GM12878 (cell line): ENCODE results near the gene RIOK1. TPM values are rescaled to one million over a fixed set of nuclear protein-coding genes. Genes with fewer than 3 reads are reported as not detected.

Experiments
- ATAC-seq: fragments of 200-7000 bp; cut with Tn5 transposase; 3 replicates; pipeline ENCODE4 v1.9.1; 2020; ENCODE audit warnings: mild to moderate bottlenecking, moderate library complexity
- BruUV-seq: library from RNA; stranded (reverse); fragments of 400-500 nt; replicated peaks from 2 replicates; lab custom pipeline; 2021; lab: Mats Ljungman, UMichigan
- CTCF ChIA-PET: fragments of 300-600 bp; sonication (Branson Sonifier 250); formaldehyde crosslinking; extraction: SDS; loops from one replicate; lab custom pipeline; 2021; ENCODE audit warnings: inconsistent platforms; lab: Yijun Ruan, JAX
- POLR2A ChIA-PET: fragments of 350-600 bp; formaldehyde crosslinking; extraction: SDS; loops from one replicate; lab custom pipeline; 2021; ENCODE audit warnings: inconsistent platforms; lab: Charles Lee
- RAD21 ChIA-PET: fragments of 300-600 bp; sonication (Branson Sonifier 250); formaldehyde crosslinking; loops from one replicate; lab custom pipeline; 2023; ENCODE audit warnings: antibody characterized with exemption; ENCODE audit not compliant: unreplicated experiment; lab: Charles Lee
- SMC1A ChIA-PET: fragments of 300-600 bp; sonication (Branson Sonifier 250); formaldehyde crosslinking; loops from one replicate; lab custom pipeline; 2023; ENCODE audit not compliant: unreplicated experiment, uncharacterized antibody; lab: Charles Lee
- DNase-seq: peaks from one replicate; pipeline ENCODE4 v3.0.0-alpha.2; 2011; ENCODE audit warnings: low read depth, low spot score
- FAIRE-seq: peaks from 3 replicates; lab custom pipeline; 2011; peaks lifted over from hg19 to GRCh38; lab: Jason Lieb, UNC
- H2AFZ ChIP-seq: 2 replicates; pipeline ENCODE4 v1.6.0; 2011; ENCODE audit warnings: low read depth, low read length, control low read depth; ENCODE audit not compliant: control insufficient read depth
- H3K27ac ChIP-seq: 2 replicates; pipeline ENCODE4 v1.5.1; 2011; ENCODE audit warnings: control low read depth; ENCODE audit not compliant: control insufficient read depth, insufficient read depth
- H3K27me3 ChIP-seq, 2 experiments: replicated peaks in 1 of 2; 2 replicates each; pipeline versions ENCODE4 v1.6.0 to v1.6.1; 2011; ENCODE audit warnings: low read length in 1 of 2; ENCODE audit not compliant: control insufficient read depth in 2 of 2, insufficient read depth in 2 of 2
- H3K36me3 ChIP-seq, 2 experiments: 2 replicates each; pipeline ENCODE4 v1.5.1; 2011; ENCODE audit warnings: low read length in 1 of 2; ENCODE audit not compliant: control insufficient read depth in 2 of 2, insufficient read depth in 2 of 2
- H3K4me1 ChIP-seq: 2 replicates; pipeline ENCODE4 v1.6.1; 2011; ENCODE audit warnings: mild to moderate bottlenecking, low read length, moderate library complexity, mixed read lengths; ENCODE audit not compliant: control insufficient read depth, insufficient read depth
- H3K4me2 ChIP-seq: 2 replicates; pipeline ENCODE4 v1.6.0; 2011; ENCODE audit warnings: control low read depth; ENCODE audit not compliant: control insufficient read depth, insufficient read depth
- H3K4me3 ChIP-seq: fragments of 200-600 bp; sonication (generic); 2 replicates; pipeline ENCODE4 v1.5.1; 2016
- H3K79me2 ChIP-seq: 2 replicates; pipeline ENCODE4 v1.6.0; 2011; ENCODE audit warnings: low read length; ENCODE audit not compliant: control insufficient read depth, insufficient read depth
- H3K9ac ChIP-seq: 2 replicates; pipeline ENCODE4 v1.8.0; 2011; ENCODE audit warnings: low read length, control low read depth, mixed read lengths; ENCODE audit not compliant: control insufficient read depth, insufficient read depth
- H3K9me3 ChIP-seq: replicated peaks from 3 replicates; pipeline ENCODE4 v1.5.1; 2011; ENCODE audit warnings: mild to moderate bottlenecking, low read length; ENCODE audit not compliant: control insufficient read depth, insufficient read depth
- H4K20me1 ChIP-seq: 2 replicates; pipeline ENCODE4 v1.6.0; 2011; ENCODE audit not compliant: control insufficient read depth, insufficient read depth
- DPF2 ChIP-seq: fragments of 450-650 bp; IDR thresholded peaks from 2 replicates; pipeline ENCODE4 v1.6.1; 2017; ENCODE audit warnings: mild to moderate bottlenecking
- EP300 ChIP-seq, 2 experiments: fragments of 150-350 bp in 1 of 2; IDR thresholded peaks; 2 replicates each; pipeline ENCODE4 v1.6.1; 2011 to 2012; ENCODE audit warnings: low read depth in 2 of 2, low read length in 2 of 2, borderline replicate concordance in 1 of 2, improper control_type of control experiment in 1 of 2, inconsistent platforms in 1 of 2; ENCODE audit not compliant: control insufficient read depth in 1 of 2
- JUNB ChIP-seq: IDR thresholded peaks from 2 replicates; pipeline ENCODE4 v1.6.1; 2016; ENCODE audit warnings: antibody characterized with exemption, mild to moderate bottlenecking
- PAX5 ChIP-seq: IDR thresholded peaks from 2 replicates; pipeline ENCODE4 v1.6.1; 2011; ENCODE audit warnings: low read depth, low read length, borderline replicate concordance
- SIN3A ChIP-seq: IDR thresholded peaks from 2 replicates; pipeline ENCODE4 v1.6.1; 2012; ENCODE audit warnings: low read depth, low read length, improper control_type of control experiment
- SREBF2 ChIP-seq: IDR thresholded peaks from 2 replicates; pipeline ENCODE4 v1.6.1; 2012; ENCODE audit warnings: mild to moderate bottlenecking, low read length
- WGBS: methylation state at CpG from one replicate; pipeline ENCODE4 v1.1.6; 2016; ENCODE audit warnings: low lambda C conversion rate; ENCODE audit not compliant: insufficient replicate concordance, insufficient coverage; ENCODE audit errors: missing lambda C conversion rate; 5-methylcytosine and 5-hydroxymethylcytosine counted together
- in situ Hi-C: fragments of 300-500 bp; cut with MboI; formaldehyde crosslinking; loops from 9 replicates; pipeline ENCODE4 v1.14.3; 2018; ENCODE audit warnings: mixed read lengths
- intact Hi-C: fragments of 100-400 bp; cut with micrococcal nuclease; formaldehyde crosslinking; loops from one replicate; pipeline ENCODE4 v1.14.2; 2022; ENCODE audit not compliant: unreplicated experiment
- polyA plus RNA-seq, 11 experiments: library from polyadenylated mRNA; depleted of rRNA in 4 of 11; unstranded in 6 of 11; stranded (reverse) in 5 of 11; fragments of >200 nt; fragmentation: Nextera tagmentation in 4 of 11; fragmentation: Illumina TruSeq in 1 of 11; extraction: Ambion mirVana in 4 of 11; extraction: Trizol in 1 of 11; gene quantifications; 1 replicate in 1 of 11; 2 replicates in 10 of 11; pipeline versions ENCODE4 v1.2.1 to v1.2.3, GENCODE V29; 2011 to 2016; ENCODE audit warnings: inconsistent platforms in 2 of 11, missing spikeins in 2 of 11, low read depth in 1 of 11
- total RNA-seq, 4 experiments: library from RNA; depleted of rRNA in 3 of 4; stranded (reverse); fragments of >200 nt in 3 of 4; fragmentation: Illumina TruSeq in 1 of 4; extraction: Trizol in 1 of 4; gene quantifications; 2 replicates each; pipeline versions ENCODE4 v1.2.1 to v1.2.3, GENCODE V29; 2013 to 2021
- TF ChIP-seq, protein P1 (sequence below): fragments of 450-650 bp; IDR thresholded peaks from 2 replicates; pipeline ENCODE4 v1.6.1; 2018; ENCODE audit warnings: mild to moderate bottlenecking, low read depth, moderate library complexity; ENCODE audit not compliant: partially characterized antibody
- TF ChIP-seq, protein P2 (sequence below): fragments of 450-650 bp; IDR thresholded peaks from 2 replicates; pipeline ENCODE4 v1.6.1; 2017; ENCODE audit warnings: mild to moderate bottlenecking, moderate library complexity
- TF ChIP-seq, protein P3 (sequence below): IDR thresholded peaks from 2 replicates; pipeline ENCODE4 v1.6.1; 2011; ENCODE audit warnings: mild to moderate bottlenecking, low read depth, low read length, moderate library complexity; ENCODE audit not compliant: insufficient replicate concordance

RIOK1 gene
- total and polyA plus RNA-seq, 10 of the 15 experiments (the other 5 are each of a cell fraction or from before 2014, with no cell fraction given) = 16.1 to 44.6 (median 33.7) TPM

DNA sequence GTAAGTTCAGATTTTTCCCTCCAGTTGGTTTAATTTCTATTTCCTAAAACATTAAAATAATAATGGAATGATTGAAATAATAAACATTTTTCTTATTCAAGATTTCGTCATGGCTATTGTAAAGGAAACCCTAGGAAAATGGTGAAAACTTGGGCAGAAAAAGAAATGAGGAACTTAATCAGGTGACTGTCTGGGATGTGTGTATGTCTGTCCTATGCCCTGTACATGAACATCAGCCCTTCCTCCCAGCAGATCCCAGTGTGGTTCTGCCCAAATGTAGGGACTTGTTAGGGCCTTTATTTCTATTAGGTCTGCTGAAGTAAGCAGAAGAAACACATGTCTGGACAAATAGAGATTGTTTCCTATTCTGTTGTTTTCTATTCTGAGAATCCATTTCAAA, 13.1 kb downstream of the RIOK1 start:
- ChIA-PET CTCF (interaction anchor here (1.0 kb wide), 1 partner anchor 127 kb away, joined by 3 read pairs; no protein-coding TSS in a partner anchor), POLR2A (no interaction called here), SMC1A (no interaction called here), RAD21 (no interaction called here)
- DNase-seq = no peak
- Histone ChIP-seq H4K20me1 (no peaks in the 10 kb centered on the region), H3K27ac (no peak overlapping the region), H3K4me3 (no peak overlapping the region), H3K9me3 (no peaks in the 10 kb centered on the region), H3K9ac (no peak overlapping the region), H3K4me2 (no peak overlapping the region), H3K27me3 (no peaks in the 10 kb centered on the region), H3K4me1 (no peaks in the 10 kb centered on the region), H2AFZ (no peak overlapping the region), H3K36me3 (peaks cover 4 to 41% of the 10 kb centered on the region in 2 experiments), H3K79me2 (no peaks in the 10 kb centered on the region)
- TF ChIP-seq EP300 (IDR thresholded peaks at IDR 0.05; ENCODE audit: borderline replicate concordance in 1 of 2, control insufficient read depth in 1 of 2, low read depth in 2 of 2, low read length in 2 of 2) = no peak
- TF ChIP-seq, protein P1, sequence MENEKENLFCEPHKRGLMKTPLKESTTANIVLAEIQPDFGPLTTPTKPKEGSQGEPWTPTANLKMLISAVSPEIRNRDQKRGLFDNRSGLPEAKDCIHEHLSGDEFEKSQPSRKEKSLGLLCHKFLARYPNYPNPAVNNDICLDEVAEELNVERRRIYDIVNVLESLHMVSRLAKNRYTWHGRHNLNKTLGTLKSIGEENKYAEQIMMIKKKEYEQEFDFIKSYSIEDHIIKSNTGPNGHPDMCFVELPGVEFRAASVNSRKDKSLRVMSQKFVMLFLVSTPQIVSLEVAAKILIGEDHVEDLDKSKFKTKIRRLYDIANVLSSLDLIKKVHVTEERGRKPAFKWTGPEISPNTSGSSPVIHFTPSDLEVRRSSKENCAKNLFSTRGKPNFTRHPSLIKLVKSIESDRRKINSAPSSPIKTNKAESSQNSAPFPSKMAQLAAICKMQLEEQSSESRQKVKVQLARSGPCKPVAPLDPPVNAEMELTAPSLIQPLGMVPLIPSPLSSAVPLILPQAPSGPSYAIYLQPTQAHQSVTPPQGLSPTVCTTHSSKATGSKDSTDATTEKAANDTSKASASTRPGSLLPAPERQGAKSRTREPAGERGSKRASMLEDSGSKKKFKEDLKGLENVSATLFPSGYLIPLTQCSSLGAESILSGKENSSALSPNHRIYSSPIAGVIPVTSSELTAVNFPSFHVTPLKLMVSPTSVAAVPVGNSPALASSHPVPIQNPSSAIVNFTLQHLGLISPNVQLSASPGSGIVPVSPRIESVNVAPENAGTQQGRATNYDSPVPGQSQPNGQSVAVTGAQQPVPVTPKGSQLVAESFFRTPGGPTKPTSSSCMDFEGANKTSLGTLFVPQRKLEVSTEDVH = no peak
- no TSS peak for BruUV-seq
- intact Hi-C loops = no loop called here
- WGBS = 83% methylated on average over 1 of the region's 1 CpG
- ATAC-seq = no peak
- no peak for FAIRE-seq
- in situ Hi-C loops = no loop called here

DNA sequence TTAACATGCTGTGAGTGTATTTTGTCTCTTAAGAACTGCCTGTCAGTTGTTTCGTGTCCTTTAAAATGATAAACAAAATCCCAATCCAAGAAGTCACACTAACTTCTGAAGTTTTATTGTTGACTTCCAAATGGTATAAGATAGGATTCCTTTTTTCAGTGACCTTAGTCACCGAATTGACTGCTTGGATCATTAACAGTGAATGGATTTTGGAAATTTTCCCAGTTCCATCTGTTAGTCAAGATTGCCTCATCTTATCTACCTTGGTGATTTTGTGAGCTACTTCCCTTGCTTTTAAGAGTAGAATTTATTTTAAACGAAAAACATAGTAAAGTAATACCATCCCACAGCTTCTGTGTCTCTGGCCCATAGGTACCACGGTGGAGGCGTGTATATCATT, 14.9 kb downstream of the RIOK1 start:
- Histone ChIP-seq H2AFZ (no peak overlapping the region), H3K36me3 (peaks cover 4 to 50% of the 10 kb centered on the region in 2 experiments), H3K4me3 (no peak overlapping the region), H3K27ac (no peak overlapping the region), H3K4me2 (no peak overlapping the region), H4K20me1 (no peaks in the 10 kb centered on the region), H3K9ac (no peak overlapping the region), H3K9me3 (no peaks in the 10 kb centered on the region), H3K4me1 (no peaks in the 10 kb centered on the region), H3K27me3 (no peaks in the 10 kb centered on the region), H3K79me2 (no peaks in the 10 kb centered on the region)
- FAIRE-seq (no peak), ATAC-seq (no peak), DNase-seq (no peak)
- ChIA-PET CTCF (interaction anchor here (0.5 to 1.4 kb wide), 2 partner anchors 129 to 213 kb away, joined by 3 to 5 read pairs; no protein-coding TSS in a partner anchor), RAD21 (no interaction called here), POLR2A (interaction anchor here (0.9 kb wide), 1 partner anchor 13 kb away, joined by 3 read pairs; no protein-coding TSS in a partner anchor), SMC1A (no interaction called here)
- intact Hi-C loops = no loop called here
- TF ChIP-seq, protein P2, sequence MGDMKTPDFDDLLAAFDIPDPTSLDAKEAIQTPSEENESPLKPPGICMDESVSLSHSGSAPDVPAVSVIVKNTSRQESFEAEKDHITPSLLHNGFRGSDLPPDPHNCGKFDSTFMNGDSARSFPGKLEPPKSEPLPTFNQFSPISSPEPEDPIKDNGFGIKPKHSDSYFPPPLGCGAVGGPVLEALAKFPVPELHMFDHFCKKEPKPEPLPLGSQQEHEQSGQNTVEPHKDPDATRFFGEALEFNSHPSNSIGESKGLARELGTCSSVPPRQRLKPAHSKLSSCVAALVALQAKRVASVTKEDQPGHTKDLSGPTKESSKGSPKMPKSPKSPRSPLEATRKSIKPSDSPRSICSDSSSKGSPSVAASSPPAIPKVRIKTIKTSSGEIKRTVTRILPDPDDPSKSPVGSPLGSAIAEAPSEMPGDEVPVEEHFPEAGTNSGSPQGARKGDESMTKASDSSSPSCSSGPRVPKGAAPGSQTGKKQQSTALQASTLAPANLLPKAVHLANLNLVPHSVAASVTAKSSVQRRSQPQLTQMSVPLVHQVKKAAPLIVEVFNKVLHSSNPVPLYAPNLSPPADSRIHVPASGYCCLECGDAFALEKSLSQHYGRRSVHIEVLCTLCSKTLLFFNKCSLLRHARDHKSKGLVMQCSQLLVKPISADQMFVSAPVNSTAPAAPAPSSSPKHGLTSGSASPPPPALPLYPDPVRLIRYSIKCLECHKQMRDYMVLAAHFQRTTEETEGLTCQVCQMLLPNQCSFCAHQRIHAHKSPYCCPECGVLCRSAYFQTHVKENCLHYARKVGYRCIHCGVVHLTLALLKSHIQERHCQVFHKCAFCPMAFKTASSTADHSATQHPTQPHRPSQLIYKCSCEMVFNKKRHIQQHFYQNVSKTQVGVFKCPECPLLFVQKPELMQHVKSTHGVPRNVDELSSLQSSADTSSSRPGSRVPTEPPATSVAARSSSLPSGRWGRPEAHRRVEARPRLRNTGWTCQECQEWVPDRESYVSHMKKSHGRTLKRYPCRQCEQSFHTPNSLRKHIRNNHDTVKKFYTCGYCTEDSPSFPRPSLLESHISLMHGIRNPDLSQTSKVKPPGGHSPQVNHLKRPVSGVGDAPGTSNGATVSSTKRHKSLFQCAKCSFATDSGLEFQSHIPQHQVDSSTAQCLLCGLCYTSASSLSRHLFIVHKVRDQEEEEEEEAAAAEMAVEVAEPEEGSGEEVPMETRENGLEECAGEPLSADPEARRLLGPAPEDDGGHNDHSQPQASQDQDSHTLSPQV = no peak
- TF ChIP-seq SIN3A = no peak
- TF ChIP-seq, protein P3, sequence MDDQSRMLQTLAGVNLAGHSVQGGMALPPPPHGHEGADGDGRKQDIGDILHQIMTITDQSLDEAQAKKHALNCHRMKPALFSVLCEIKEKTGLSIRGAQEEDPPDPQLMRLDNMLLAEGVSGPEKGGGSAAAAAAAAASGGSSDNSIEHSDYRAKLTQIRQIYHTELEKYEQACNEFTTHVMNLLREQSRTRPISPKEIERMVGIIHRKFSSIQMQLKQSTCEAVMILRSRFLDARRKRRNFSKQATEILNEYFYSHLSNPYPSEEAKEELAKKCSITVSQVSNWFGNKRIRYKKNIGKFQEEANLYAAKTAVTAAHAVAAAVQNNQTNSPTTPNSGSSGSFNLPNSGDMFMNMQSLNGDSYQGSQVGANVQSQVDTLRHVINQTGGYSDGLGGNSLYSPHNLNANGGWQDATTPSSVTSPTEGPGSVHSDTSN = no peak
- TF ChIP-seq PAX5 = no peak
- TF ChIP-seq JUNB = no peak
- no peak for TF ChIP-seq SREBF2
- no peak for TF ChIP-seq DPF2
- in situ Hi-C loops = no loop called here
- 99% methylated on average over 5 of the region's 5 CpGs for WGBS
- BruUV-seq = no TSS peak
